Keratinocyte (primary cell): ENCODE results near the gene NRF1. TPM values are rescaled to one million over a fixed set of nuclear protein-coding genes. Genes with fewer than 3 reads are reported as not detected.
"Not testable (repeated sequence)": the region's sequence is repeated elsewhere in the genome, so short reads cannot be mapped to it uniquely, and the experiment has no call there.

ENCODE experiments used
- DNase-seq: peaks from one replicate; pipeline ENCODE4 v3.0.0-alpha.2; 2011; ENCODE audit warnings: low read depth, missing footprints, low spot score
- FAIRE-seq: peaks from 2 replicates; lab custom pipeline; 2011; peaks lifted over from hg19 to GRCh38; lab: Jason Lieb, UNC
- H2AFZ ChIP-seq: 2 replicates; pipeline ENCODE4 v1.6.0; 2012; ENCODE audit warnings: low read length, control low read depth, inconsistent platforms; ENCODE audit not compliant: control insufficient read depth
- H3K27ac ChIP-seq: 2 replicates; pipeline ENCODE4 v1.5.1; 2011; ENCODE audit warnings: low read length; ENCODE audit not compliant: control insufficient read depth, insufficient read depth
- H3K27me3 ChIP-seq: 3 replicates; pipeline ENCODE4 v1.6.0; 2011; ENCODE audit warnings: low read length; ENCODE audit not compliant: control insufficient read depth, insufficient read depth; ENCODE audit errors: extremely low read depth
- H3K36me3 ChIP-seq, 2 experiments: 2 replicates in 1 of 2; 3 replicates in 1 of 2; pipeline ENCODE4 v1.5.1; 2011; ENCODE audit warnings: low read length in 2 of 2, mild to moderate bottlenecking in 1 of 2; ENCODE audit not compliant: control insufficient read depth in 2 of 2, insufficient read depth in 2 of 2; ENCODE audit errors: extremely low read depth in 1 of 2
- H3K4me1 ChIP-seq: 3 replicates; pipeline ENCODE4 v1.5.1; 2011; ENCODE audit warnings: low read length; ENCODE audit not compliant: control insufficient read depth, insufficient read depth; ENCODE audit errors: extremely low read depth
- H3K4me2 ChIP-seq: 3 replicates; pipeline ENCODE4 v1.6.0; 2011; ENCODE audit warnings: low read depth, low read length; ENCODE audit not compliant: control insufficient read depth, insufficient read depth; ENCODE audit errors: extremely low read depth
- H3K4me3 ChIP-seq, 3 experiments: fragments of 200-600 bp in 1 of 3; sonication (generic) in 1 of 3; 2 replicates in 2 of 3; 3 replicates in 1 of 3; pipeline ENCODE4 v1.5.1; 2011 to 2016; ENCODE audit warnings: low read length in 3 of 3, mild to moderate bottlenecking in 3 of 3, control low read depth in 2 of 3, inconsistent platforms in 1 of 3, low read depth in 1 of 3, mixed read lengths in 1 of 3, mixed run types in 1 of 3, moderate library complexity in 1 of 3; ENCODE audit not compliant: control insufficient read depth in 2 of 3, insufficient read depth in 2 of 3; ENCODE audit errors: extremely low read depth in 1 of 3
- H3K79me2 ChIP-seq: 2 replicates; pipeline ENCODE4 v1.6.0; 2012; ENCODE audit warnings: low read length; ENCODE audit not compliant: control insufficient read depth, insufficient read depth
- H3K9ac ChIP-seq: 3 replicates; pipeline ENCODE4 v1.6.0; 2011; ENCODE audit warnings: low read length; ENCODE audit not compliant: control insufficient read depth, insufficient read depth; ENCODE audit errors: extremely low read depth
- H3K9me1 ChIP-seq: 3 replicates; pipeline ENCODE4 v1.6.0; 2011; ENCODE audit warnings: low read length; ENCODE audit not compliant: control insufficient read depth, insufficient read depth; ENCODE audit errors: extremely low read depth
- H3K9me3 ChIP-seq: 2 replicates; pipeline ENCODE4 v1.5.1; 2012; ENCODE audit warnings: low read depth, low read length; ENCODE audit not compliant: control insufficient read depth
- H4K20me1 ChIP-seq: 3 replicates; pipeline ENCODE4 v1.6.0; 2011; ENCODE audit warnings: low read length; ENCODE audit not compliant: control insufficient read depth, insufficient read depth; ENCODE audit errors: extremely low read depth
- EZH2 ChIP-seq: IDR thresholded peaks from one replicate; pipeline ENCODE4 v1.6.1; 2012; ENCODE audit warnings: inconsistent platforms, mild to moderate bottlenecking, low read length, moderate library complexity
- dilution Hi-C: fragments of 300-500 bp; cut with MboI; formaldehyde crosslinking; loops from one replicate; pipeline ENCODE4 v1.7.0; 2020; ENCODE audit warnings: low sequenced_read_pairs; ENCODE audit not compliant: extremely low pct_ligation_motif_present
- polyA plus RNA-seq, 5 experiments: library from polyadenylated mRNA; depleted of rRNA in 3 of 5; stranded (reverse) in 3 of 5; stranded (forward) in 1 of 5; unstranded in 1 of 5; fragments of >200 nt; gene quantifications; 1 replicate in 1 of 5; 2 replicates in 3 of 5; 3 replicates in 1 of 5; pipeline versions ENCODE4 v1.2.1 to v1.2.3, GENCODE V29; 2011 to 2012; ENCODE audit warnings: missing spikeins in 2 of 5, low read depth in 1 of 5, low replicate concordance in 1 of 5
- TF ChIP-seq, protein P1 (sequence below), 3 experiments: IDR thresholded peaks in 1 of 3; conservative IDR thresholded peaks in 1 of 3; optimal IDR thresholded peaks in 1 of 3; 2 replicates in 2 of 3; 3 replicates in 1 of 3; pipeline versions ENCODE3 to v1.5.1; 2011; ENCODE audit warnings: low read length in 3 of 3, mild to moderate bottlenecking in 3 of 3, moderate library complexity in 2 of 3, control low read depth in 1 of 3, inconsistent platforms in 1 of 3; ENCODE audit not compliant: insufficient read depth in 2 of 3; ENCODE audit errors: extremely low read depth in 1 of 3

Gene NRF1
- polyA plus RNA-seq, 1 donor (not counting 4 experiments of a cell fraction or from before 2014, with no cell fraction given), result 12.6 TPM

DNA sequence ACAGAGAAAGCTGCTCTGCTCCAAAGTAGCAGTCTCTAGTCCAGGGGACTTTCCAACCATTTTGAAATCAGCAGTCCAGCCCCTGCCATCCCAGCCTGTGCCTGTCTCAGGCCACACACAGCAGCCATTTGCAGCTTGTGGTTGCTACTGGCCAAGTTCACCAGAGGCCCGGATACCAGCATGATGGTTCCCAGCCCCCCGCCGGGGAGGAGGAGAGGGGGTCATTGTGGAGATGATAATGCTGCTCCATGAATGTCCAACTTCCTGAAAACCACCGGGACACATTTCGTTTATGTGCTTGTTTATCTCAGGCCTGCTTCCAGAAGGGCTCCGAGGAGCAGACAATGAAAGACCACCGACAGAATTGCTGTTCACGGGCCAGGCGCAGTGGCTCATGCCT, 181.2 kb downstream of the NRF1 start:
- TF ChIP-seq, protein P1, sequence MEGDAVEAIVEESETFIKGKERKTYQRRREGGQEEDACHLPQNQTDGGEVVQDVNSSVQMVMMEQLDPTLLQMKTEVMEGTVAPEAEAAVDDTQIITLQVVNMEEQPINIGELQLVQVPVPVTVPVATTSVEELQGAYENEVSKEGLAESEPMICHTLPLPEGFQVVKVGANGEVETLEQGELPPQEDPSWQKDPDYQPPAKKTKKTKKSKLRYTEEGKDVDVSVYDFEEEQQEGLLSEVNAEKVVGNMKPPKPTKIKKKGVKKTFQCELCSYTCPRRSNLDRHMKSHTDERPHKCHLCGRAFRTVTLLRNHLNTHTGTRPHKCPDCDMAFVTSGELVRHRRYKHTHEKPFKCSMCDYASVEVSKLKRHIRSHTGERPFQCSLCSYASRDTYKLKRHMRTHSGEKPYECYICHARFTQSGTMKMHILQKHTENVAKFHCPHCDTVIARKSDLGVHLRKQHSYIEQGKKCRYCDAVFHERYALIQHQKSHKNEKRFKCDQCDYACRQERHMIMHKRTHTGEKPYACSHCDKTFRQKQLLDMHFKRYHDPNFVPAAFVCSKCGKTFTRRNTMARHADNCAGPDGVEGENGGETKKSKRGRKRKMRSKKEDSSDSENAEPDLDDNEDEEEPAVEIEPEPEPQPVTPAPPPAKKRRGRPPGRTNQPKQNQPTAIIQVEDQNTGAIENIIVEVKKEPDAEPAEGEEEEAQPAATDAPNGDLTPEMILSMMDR (optimal IDR thresholded peaks at IDR 0.05 in 1 of 3, IDR thresholded peaks at IDR 0.05 in 1 of 3, conservative IDR thresholded peaks at IDR 0.05 in 1 of 3; ENCODE audit: extremely low read depth in 1 of 3, insufficient read depth in 2 of 3, low read length in 3 of 3), result no peak
- TF ChIP-seq EZH2, result no peak
- H3K27ac ChIP-seq, result no peak overlapping the region
- no peaks in the 10 kb centered on the region for H3K9me3 ChIP-seq
- H3K4me1 ChIP-seq, result no peaks in the 10 kb centered on the region
- DNase-seq, result no peak
- H3K9ac ChIP-seq, result no peak overlapping the region
- FAIRE-seq, result no peak
- H2AFZ ChIP-seq, result no peak overlapping the region
- H3K27me3 ChIP-seq, result peaks cover 5% of the 10 kb centered on the region
- no peaks in the 10 kb centered on the region for H3K36me3 ChIP-seq
- dilution Hi-C loops, result no loop called here
- no peak overlapping the region for H3K4me3 ChIP-seq
- H3K4me2 ChIP-seq, result no peak overlapping the region
- H4K20me1 ChIP-seq, result no peaks in the 10 kb centered on the region
- no peaks in the 10 kb centered on the region for H3K9me1 ChIP-seq
- no peaks in the 10 kb centered on the region for H3K79me2 ChIP-seq

DNA sequence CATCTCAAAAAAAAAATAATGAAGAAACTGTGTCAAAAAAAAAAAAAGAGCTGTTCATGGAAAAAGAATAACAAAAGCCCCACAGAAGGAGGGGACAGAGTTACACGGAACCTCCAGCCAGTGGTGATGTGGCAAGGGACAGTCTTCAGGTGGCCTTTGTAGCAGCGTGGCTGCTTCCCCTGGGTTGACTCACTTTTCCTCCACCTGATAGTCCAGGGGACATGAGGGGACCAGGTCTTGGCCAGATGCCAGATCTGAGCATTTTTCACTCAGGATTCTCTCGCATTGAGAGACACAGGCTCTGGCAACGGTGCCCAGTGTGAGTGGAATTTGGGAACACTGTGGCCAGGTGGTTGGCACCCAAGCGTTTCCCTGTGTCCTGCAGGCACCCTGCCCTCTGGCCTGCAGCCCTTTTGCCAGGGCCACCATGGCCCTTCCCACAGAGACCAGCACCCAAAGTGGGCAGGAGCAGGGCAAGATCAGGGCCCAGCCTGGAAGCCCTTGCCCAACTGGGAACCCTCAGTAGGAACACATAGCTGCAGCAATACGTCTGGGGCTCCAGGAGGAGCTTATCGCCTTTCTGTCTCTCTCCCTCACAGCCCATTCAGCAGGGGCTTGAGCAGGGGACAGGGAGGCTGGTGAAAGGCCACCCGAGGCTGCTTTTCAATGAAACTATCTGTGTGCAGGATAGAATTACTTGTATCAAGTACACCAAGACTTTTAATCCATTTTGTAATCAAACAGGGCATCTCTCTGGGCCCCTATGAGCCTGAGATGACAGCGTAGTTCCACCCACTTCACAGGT, 182.2 kb downstream of the NRF1 start:
- Histone ChIP-seq H3K36me3 (no peaks in the 10 kb centered on the region), H3K79me2 (no peaks in the 10 kb centered on the region), H2AFZ (no peak overlapping the region), H3K9me3 (no peaks in the 10 kb centered on the region), H3K27ac (no peak overlapping the region), H3K27me3 (peaks cover 3% of the 10 kb centered on the region), H3K4me3 (no peak overlapping the region), H3K4me1 (no peaks in the 10 kb centered on the region), H4K20me1 (no peaks in the 10 kb centered on the region), H3K9ac (no peak overlapping the region), H3K9me1 (no peaks in the 10 kb centered on the region), H3K4me2 (no peak overlapping the region)
- FAIRE-seq, result no peak
- dilution Hi-C loops, result no loop called here
- no peak for DNase-seq
- TF ChIP-seq EZH2, result no peak
- TF ChIP-seq, protein P1 (optimal IDR thresholded peaks at IDR 0.05 in 1 of 3, IDR thresholded peaks at IDR 0.05 in 1 of 3, conservative IDR thresholded peaks at IDR 0.05 in 1 of 3; ENCODE audit: extremely low read depth in 1 of 3, insufficient read depth in 2 of 3, low read length in 3 of 3), result no peak

DNA sequence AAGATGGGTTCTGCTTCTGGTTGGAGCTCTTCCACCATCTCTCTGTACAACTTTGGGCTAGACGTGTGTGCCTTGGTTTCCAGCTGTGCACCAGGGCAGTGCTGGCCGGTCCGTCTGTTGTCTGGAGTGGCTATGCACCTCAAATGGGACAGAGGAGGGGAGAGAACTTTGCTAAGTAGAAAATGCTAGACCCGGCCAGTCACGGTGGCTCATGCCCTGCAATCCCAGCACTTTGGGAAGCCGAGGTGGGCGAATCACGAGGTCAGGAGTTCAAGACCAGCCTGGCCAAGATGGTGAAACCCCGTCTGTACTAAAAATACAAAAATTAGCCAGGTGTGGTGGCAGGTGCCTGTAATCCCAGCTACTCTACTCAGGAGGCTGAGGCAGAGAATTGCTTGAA, 182.9 kb downstream of the NRF1 start:
- FAIRE-seq, H3K27me3 ChIP-seq, H3K9ac ChIP-seq, H3K27ac ChIP-seq, H3K79me2 ChIP-seq, H2AFZ ChIP-seq, H3K4me1 ChIP-seq, dilution Hi-C loops, H3K9me3 ChIP-seq, H3K4me2 ChIP-seq, H3K4me3 ChIP-seq, H3K36me3 ChIP-seq, DNase-seq, H3K9me1 ChIP-seq, H4K20me1 ChIP-seq: not testable (repeated sequence)
